Effector CD8-positive, alpha-beta T cell (primary cell): ENCODE results near the gene AP1B1.

Experiments
- DNase-seq: peaks from one replicate; lab custom pipeline; 2025; lab: John Stamatoyannopoulos, UW

Gene AP1B1

DNA sequence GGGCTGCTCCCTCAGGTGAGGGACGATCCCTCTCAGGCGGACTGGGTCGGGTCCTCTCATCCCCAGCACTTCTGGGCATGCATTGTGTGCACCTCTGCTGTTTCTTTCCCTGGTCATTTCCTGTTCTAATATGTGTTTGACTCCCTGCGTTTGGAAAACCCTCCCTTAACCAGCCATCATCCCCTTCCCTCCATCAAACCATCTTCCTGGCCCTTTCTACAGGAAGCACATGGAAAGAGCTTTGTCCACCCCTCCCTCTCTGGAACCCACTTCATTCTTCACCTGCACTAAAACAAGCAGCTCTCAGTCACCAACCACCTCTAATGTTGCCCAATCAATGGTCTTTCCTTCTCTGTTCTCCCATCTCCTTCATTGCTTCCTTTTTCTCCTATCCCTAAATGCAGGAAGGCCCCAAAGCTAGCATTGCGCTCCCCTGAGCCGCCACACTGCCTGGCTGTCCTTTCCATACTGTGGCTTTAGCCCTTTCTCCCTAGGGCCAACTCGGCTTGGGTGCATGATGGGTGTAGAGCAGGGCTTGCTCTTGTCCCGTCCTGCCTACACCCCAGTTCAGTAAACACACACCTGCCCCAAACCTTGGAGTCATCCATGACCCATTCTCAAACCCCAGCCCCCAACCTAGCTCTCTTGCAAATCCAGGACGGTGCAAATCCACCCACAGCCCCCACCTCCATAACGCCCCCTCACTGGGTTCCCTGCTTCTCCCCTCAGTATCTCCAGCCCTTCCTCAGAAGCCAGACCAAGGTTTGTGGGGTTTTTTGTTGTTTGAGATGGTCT lies 87.4 kb downstream of the AP1B1 start:
- no peak for DNase-seq

DNA sequence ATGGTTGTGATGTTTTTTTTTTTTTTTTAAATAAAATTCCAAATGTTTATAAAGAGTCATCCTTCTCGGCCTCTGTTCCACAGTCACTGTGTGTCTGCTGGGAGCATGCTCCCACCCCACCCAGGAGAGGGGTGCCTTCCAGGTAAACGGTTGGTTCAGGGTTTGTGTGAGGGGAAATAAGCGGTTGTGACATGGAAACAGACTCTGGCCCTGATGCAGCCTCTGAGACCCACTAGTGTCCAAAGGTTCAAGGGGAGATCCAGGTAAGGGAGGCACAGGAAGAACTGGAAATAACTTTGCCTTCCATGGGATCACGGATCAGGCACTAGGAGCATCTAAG lies 87.9 kb downstream of the AP1B1 start:
- DNase-seq: no peak

DNA sequence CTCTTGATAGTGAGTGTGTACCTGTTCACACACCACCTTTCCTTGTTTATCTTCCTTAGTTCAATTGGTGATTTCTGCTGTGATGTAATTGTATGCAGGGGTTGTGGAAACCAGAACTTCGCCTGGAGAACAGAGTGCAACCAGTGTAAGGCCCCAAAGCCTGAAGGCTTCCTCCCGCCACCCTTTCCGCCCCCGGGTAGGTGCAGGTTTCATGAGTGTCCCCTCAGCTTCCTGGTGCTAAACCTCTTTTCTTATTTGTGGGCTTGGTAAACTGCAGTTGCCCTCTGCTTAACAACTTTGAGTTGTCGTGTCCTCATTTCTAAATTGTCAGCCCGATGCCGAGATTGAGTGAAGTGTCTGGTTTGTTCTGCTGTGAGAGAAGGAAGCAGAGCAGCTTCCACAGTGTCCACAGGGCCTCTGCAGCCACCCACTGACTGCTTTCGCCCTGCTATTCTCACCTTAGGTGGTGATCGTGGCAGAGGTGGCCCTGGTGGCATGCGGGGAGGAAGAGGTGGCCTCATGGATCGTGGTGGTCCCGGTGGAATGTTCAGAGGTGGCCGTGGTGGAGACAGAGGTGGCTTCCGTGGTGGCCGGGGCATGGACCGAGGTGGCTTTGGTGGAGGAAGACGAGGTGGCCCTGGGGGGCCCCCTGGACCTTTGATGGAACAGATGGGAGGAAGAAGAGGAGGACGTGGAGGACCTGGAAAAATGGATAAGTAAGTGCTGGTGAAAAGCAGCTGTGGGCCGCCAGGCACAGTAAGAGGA lies 89.1 kb downstream of the AP1B1 start:
- DNase-seq: no peak

DNA sequence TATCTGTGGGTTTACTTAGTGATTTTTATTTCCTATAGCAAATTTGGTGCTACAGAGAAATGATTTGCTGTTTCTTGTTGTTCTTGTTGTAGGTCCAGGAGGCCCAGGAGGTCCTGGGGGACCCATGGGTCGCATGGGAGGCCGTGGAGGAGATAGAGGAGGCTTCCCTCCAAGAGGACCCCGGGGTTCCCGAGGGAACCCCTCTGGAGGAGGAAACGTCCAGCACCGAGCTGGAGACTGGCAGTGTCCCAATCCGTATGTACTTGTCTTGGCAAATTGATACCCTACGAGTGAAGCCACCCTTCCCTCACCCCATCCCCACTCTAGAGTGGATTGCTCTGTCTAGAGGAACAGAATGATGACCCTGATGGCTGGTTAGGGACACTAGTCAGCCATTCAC lies 89.7 kb downstream of the AP1B1 start:
- no peak for DNase-seq

DNA sequence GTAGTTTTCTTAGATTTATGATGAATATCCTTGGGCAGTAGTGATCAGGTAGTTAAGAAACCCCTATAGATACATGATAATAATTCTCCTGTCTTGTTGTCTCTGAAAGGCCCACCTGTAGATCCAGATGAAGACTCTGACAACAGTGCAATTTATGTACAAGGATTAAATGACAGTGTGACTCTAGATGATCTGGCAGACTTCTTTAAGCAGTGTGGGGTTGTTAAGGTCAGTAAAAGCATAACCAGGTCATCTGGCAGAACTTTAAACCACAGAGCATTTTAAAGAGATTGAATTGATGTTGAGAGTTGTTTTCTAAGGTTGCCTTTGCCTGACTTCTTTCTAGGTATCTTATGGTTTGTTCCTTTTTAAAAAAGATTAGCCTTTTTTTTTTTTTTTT lies 96.0 kb downstream of the AP1B1 start:
- no peak for DNase-seq

DNA sequence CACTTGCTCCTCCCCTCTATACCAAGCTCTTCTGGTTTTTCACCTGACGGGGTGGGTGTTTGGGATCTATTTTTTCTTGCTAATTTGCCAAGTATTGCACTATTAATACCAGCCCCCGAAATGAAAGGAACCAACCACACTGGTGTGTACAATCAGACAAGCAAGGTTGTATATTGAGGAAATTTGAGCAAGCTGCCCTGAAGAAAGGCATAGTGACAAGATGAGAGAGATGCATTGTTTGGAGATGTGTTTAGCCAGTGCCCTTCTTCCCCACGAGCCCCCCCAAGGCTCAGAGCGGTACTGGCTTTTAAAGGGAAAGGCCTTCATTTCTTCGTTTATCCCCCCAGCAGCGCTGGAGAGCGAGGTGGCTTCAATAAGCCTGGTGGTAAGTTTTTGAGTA lies 97.2 kb downstream of the AP1B1 start:
- DNase-seq: no peak

DNA sequence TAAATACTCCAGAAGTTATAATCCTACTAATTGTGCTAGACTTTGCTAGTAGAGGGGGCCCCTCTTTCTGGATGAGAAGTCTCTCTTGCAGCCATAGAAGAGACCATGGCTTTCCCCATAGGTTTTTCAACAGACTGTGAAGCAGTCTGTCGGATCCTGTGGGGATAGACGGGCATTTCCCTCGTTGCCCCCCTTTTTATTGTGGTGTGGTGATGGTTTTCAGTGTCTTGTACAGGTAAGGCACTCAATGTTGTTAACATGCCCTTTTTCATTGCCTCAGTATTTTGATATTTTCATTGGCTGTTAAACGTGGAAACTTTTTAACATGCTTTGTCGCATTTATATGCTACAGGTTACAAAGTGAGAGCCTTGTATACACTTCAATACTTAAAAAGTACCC lies 98.3 kb downstream of the AP1B1 start:
- no peak for DNase-seq

DNA sequence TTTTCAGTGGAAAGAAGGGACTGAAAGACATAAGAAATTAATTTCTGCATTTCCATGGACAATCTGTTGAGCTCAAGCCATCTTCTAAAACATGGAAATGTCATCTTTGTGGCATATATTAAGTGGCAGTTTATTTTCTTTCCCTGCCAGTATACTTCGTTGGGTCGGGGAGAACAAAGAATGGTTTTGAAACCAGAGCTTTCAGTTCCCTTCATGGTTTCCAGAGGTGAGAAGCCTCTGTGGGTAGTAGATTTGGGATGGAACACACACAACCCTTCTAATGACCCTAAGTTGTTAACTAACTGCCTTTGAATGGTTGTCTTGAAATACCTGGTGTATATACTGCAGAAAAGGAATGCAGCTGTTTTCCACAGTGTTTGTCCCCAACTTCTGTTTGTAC lies 99.5 kb downstream of the AP1B1 start:
- no peak for DNase-seq

DNA sequence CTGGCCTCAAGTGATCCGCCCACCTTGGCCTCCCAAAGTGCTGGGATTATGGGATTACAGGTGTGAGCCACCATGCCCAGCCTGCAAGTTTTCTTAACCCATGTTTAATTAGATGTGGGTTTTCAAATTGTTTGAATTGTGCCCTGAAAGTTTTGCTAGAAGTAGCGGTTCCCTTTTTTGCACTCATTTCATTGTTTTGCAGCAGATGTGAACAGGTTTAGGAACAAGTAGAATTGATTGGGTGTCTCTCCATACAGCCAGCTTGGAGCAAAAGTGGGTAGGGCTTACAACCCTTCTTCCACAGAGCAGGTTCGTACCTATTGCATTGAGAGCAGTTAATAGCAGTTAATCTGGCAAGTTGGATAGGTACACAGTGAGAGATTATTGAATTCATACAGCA lies 104.2 kb downstream of the AP1B1 start:
- no peak for DNase-seq

DNA sequence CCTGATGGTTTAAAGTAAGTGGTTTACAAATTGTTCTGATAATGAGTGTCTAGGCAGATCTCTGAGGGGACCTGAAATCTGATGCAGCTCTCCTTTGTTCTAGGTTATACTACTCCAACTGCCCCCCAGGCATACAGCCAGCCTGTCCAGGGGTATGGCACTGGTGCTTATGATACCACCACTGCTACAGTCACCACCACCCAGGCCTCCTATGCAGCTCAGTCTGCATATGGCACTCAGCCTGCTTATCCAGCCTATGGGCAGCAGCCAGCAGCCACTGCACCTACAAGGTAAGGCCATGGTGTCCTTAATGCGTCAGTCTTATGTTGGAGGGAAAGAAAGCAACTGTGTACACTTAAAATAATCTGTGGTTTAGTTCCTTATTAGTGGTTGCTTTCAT lies 110.4 kb downstream of the AP1B1 start:
- no peak for DNase-seq
